Esophagus muscularis mucosa (tissue), 4 donors: ENCODE measurements around the gene SYNRG. TPM values are rescaled to one million over a fixed set of nuclear protein-coding genes. Genes with fewer than 3 reads are reported as not detected.

Source experiments
- DNase-seq: peaks from one replicate; pipeline ENCODE4 v3.0.0-alpha.2; 2017; ENCODE audit errors: extremely low spot score
- H3K27ac ChIP-seq, 4 donors: fragments of 200-600 bp; sonication (generic); replicated peaks in 1 of 4; 1 replicate in 3 of 4; 2 replicates in 1 of 4; pipeline ENCODE4 v1.5.1; 2016 to 2019; ENCODE audit warnings: mild to moderate bottlenecking in 1 of 4
- H3K27me3 ChIP-seq, 4 donors: fragments of 200-600 bp; sonication (generic); one replicate each; pipeline versions ENCODE4 v1.5.1 to v1.6.0; 2016 to 2019
- H3K36me3 ChIP-seq, 4 donors: fragments of 200-600 bp; sonication (generic); one replicate each; pipeline ENCODE4 v1.5.1; 2016 to 2019
- H3K4me1 ChIP-seq, 4 donors: fragments of 200-600 bp; sonication (generic); one replicate each; pipeline ENCODE4 v1.5.1; 2016 to 2019
- H3K4me3 ChIP-seq, 4 donors: fragments of 200-600 bp; sonication (generic); 1 replicate in 2 of 4; 2 replicates in 2 of 4; pipeline ENCODE4 v1.5.1; 2016 to 2019; ENCODE audit warnings: mild to moderate bottlenecking in 4 of 4, moderate library complexity in 1 of 4
- H3K9me3 ChIP-seq, 4 donors: fragments of 200-600 bp; sonication (generic); 1 replicate in 3 of 4; 2 replicates in 1 of 4; pipeline ENCODE4 v1.5.1; 2016 to 2019
- CTCF ChIP-seq, 3 experiments: fragments of 200-600 bp in 2 of 3; fragments of 450-650 bp in 1 of 3; sonication (generic) in 2 of 3; IDR thresholded peaks; one replicate each; pipeline ENCODE4 v1.5.1; 2017 to 2019; ENCODE audit warnings: antibody characterized with exemption in 3 of 3, mild to moderate bottlenecking in 2 of 3, moderate library complexity in 1 of 3
- EP300 ChIP-seq: sonication (generic); formaldehyde crosslinking; IDR thresholded peaks from one replicate; pipeline ENCODE4 v1.6.1; 2017; ENCODE audit warnings: antibody characterized with exemption
- POLR2A ChIP-seq: fragments of 450-650 bp; IDR thresholded peaks from one replicate; pipeline ENCODE4 v1.6.1; 2017; ENCODE audit warnings: antibody characterized with exemption, moderate library complexity, mild to moderate bottlenecking, low read depth
- POLR2AphosphoS5 ChIP-seq, 2 donors: sonication (generic); formaldehyde crosslinking; IDR thresholded peaks; one replicate each; pipeline ENCODE4 v1.6.1; 2017; ENCODE audit warnings: antibody characterized with exemption in 2 of 2
- WGBS: methylation state at CpG from one replicate; pipeline ENCODE4 v1.1.5; 2018; 5-methylcytosine and 5-hydroxymethylcytosine counted together
- intact Hi-C: fragments of 100-400 bp; cut with DNase I; formaldehyde crosslinking; loops from one replicate; pipeline ENCODE4 v1.15.1; 2023
- total RNA-seq, 4 donors: library from RNA; depleted of rRNA; stranded (reverse); fragments of >200 nt; gene quantifications; one replicate each; pipeline versions ENCODE4 v1.1.0 to v1.2.1, GENCODE V29; 2016

Gene SYNRG
- total RNA-seq = 10 to 100 TPM; 11.9 to 19.5 (median 17.0) TPM

GRCh38 chr17:37609170-37610040 lies at the start of gene SYNRG:
Gene SYNRG, minus strand, starts transcription at chr17:37609418. Its CDS starts 63 bp downstream, at chr17:37609355.
- no peaks in the 10 kb centered on the region for H3K27me3 ChIP-seq
- H3K4me3 ChIP-seq = peak within 1 kb of the TSS; percentile 65 to 97 (median 85)
- no peaks in the 10 kb centered on the region for H3K9me3 ChIP-seq
- 7% methylated on average over 10 of the region's 60 CpGs for WGBS
- peak; percentile 98 for DNase-seq
- H3K27ac ChIP-seq = peak within 1 kb of the TSS; percentile 85 to 94 (median 90)
- TF ChIP-seq POLR2A = peak; percentile 26
- TF ChIP-seq CTCF (IDR thresholded peaks at IDR 0.05) = peak; percentile 25 to 48 (median 37)
- TF ChIP-seq POLR2AphosphoS5 (IDR thresholded peaks at IDR 0.05) = peak; percentile 90 to 97
- TF ChIP-seq EP300 = no peak
- H3K36me3 ChIP-seq = peaks cover 10 to 24% (median 14%) of the 10 kb centered on the region in 4 donors
- intact Hi-C loops = no loop called here
- H3K4me1 ChIP-seq = peaks cover 20 to 46% (median 46%) of the 10 kb centered on the region in 4 donors

- H3K9me3 ChIP-seq = no peaks in the 10 kb centered on the region
- DNase-seq = peak; percentile 31
- intact Hi-C loops = no loop called here
- H3K36me3 ChIP-seq = no peaks in the 10 kb centered on the region
- WGBS = 64% methylated on average over 1 of the region's 1 CpG
- no peaks in the 10 kb centered on the region for H3K4me1 ChIP-seq
- H3K4me3 ChIP-seq = no peak overlapping the region
- TF ChIP-seq EP300 (no peak), CTCF (IDR thresholded peaks at IDR 0.05) (no peak), POLR2AphosphoS5 (IDR thresholded peaks at IDR 0.05) (no peak), POLR2A (no peak)
- H3K27me3 ChIP-seq = peaks cover 0 to 8% (median 0%) of the 10 kb centered on the region in 4 donors
- H3K27ac ChIP-seq = no peak overlapping the region
Observed at GRCh38 chr17:37657202-37657601, 48.0 kb upstream of the SYNRG start.

GRCh38 chr17:37651849-37652248 lies 42.6 kb upstream of the SYNRG start:
- H3K27ac ChIP-seq = no peak overlapping the region
- no peaks in the 10 kb centered on the region for H3K4me1 ChIP-seq
- peaks cover 0 to 36% (median 0%) of the 10 kb centered on the region in 4 donors for H3K27me3 ChIP-seq
- DNase-seq = no peak
- no peaks in the 10 kb centered on the region for H3K9me3 ChIP-seq
- H3K4me3 ChIP-seq = no peak overlapping the region
- intact Hi-C loops = no loop called here
- TF ChIP-seq CTCF (IDR thresholded peaks at IDR 0.05) = no peak
- no peak for TF ChIP-seq EP300
- no peak for TF ChIP-seq POLR2A
- no peak for TF ChIP-seq POLR2AphosphoS5 (IDR thresholded peaks at IDR 0.05)
- WGBS = 50% methylated on average over 2 of the region's 2 CpGs
- no peaks in the 10 kb centered on the region for H3K36me3 ChIP-seq

- peak in 2 of 3 experiments; percentile 25 to 28 for TF ChIP-seq CTCF (IDR thresholded peaks at IDR 0.05)
- no peak for TF ChIP-seq POLR2AphosphoS5 (IDR thresholded peaks at IDR 0.05)
- Histone ChIP-seq H3K4me3 (no peak overlapping the region), H3K27me3 (peaks cover 0 to 41% (median 0%) of the 10 kb centered on the region in 4 donors), H3K9me3 (no peaks in the 10 kb centered on the region), H3K27ac (no peak overlapping the region), H3K36me3 (no peaks in the 10 kb centered on the region), H3K4me1 (no peaks in the 10 kb centered on the region)
- DNase-seq = peak; percentile 47
- intact Hi-C loops = no loop called here
- 57% methylated on average over 6 of the region's 6 CpGs for WGBS
Observed at GRCh38 chr17:37650419-37651003, 41.3 kb upstream of the SYNRG start.
